Activated CD4-positive, alpha-beta T cell treated with anti-CD3 and anti-CD28 coated beads, Interleukin-2, amount 50 U/mL, for 16 hours (primary cell): ENCODE data around the gene PPP3CB.

Experiments
- DNase-seq: peaks from one replicate; pipeline ENCODE4 v3.0.0-alpha.2; 2020

PPP3CB gene

DNA sequence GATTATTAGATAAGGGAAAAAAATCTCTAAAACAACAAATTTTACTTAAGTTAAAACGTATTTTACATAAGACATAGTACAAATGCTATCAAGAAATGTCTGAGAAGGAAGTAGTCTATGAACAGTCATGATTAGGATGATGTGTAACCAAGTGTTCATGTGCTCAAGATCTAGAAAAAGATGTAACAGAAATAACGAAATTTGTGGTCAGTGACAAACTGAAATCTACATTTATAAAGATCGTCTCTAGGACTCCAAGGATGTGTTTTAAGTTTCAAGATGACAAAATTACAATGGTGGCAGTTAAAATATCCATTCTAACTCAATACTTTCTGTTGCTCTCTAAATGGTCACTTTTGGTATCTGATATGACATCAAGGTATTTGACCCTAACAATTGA is 17.2 kb downstream of the PPP3CB start:
- DNase-seq, result peak; percentile 84

DNA sequence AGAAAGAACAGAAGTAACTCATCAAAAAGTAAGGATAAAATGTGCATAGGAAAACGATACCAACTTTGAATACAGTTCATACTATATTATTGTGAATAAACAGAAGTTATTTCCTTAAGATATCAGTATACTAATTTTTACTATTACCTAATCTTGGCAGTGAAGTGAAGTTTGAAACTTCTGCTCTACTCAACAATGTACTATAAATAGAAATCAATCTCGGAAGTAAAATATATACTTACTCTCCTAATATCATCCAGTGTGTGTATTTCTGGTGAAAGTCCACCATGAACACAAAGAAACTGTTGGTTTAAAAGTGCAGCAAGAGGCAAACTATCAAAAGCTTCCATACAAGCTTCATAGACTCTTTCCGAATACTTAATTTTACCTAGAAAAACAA is 24.6 kb downstream of the PPP3CB start:
- DNase-seq, result no peak

- no peak for DNase-seq
These were observed 26.2 kb downstream of the PPP3CB start for GRCh38 chr10:73469579-73469978.

DNA sequence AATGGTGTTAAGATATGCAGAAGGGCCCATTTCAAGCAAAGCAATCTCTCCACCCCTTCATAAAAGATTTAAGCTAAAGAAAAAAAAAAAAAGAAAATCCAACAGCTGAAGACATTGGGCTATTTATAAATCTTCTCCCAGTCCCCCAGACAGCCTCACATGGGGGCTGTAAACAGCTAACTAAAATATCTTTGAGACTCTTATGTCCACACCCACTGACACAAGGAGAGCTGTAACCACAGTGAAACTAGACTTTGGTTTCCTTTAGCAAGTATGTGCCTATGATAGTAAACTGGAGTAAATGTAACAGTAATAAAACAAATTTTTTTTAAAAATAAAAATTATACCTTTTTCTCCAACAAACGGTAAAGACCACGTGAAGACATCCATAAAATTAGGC is 28.6 kb downstream of the PPP3CB start:
- no peak for DNase-seq

- DNase-seq, result no peak
These were observed 29.7 kb downstream of the PPP3CB start for GRCh38 chr10:73465978-73466726.

DNA sequence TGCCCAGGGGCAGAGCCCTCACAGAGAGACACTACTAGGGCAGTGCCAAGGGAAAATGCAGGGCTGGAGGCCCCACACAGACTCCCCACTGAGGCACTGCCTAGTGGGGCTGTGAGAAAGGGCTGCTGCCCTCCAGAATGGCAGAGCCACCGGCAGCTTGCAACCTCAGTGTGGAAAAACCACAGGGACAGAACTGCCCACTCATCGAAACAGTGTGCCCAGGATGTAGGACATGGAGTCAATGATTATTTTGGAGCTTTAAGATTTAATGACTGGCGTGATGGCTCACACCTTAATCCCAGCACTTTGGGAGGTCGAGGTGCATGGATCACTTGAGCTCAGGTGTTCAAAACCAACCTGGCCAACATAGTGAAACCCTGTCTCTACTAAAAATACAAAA is 34.9 kb downstream of the PPP3CB start:
- no peak for DNase-seq

GRCh38 chr10:73459683-73460314 is 36.0 kb downstream of the PPP3CB start:
- no peak for DNase-seq

DNA sequence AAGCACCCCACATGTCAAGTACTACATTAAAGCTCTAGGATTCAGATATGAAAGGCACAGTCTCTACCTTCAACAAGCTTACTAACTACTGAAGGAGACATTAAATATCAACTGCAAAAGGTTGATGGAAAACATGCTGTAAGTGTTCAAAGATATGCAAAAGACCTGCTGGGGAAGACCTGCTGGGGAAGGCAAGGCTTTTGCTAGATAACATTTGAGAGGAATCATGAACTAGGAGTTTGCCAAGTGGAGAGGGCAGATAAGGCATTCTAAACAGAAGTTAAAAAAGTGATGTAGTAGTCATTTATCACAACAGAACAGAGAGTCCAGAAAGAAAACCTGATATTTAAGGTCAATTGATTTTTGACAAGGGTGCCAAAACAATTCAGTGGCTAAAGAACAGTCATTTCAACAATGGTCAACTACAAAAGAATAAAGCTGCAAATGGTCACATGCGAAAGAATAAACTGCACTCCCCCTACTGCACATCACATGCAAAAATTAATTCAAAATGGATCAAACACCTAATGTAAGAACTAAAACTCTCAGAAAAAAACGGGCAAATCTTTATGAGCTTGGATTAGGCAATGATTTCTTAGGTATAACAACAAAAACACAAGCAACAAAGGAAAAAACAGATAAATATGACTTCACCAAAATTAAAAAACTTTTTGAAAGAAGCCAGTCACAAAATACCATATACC is 39.5 kb downstream of the PPP3CB start:
- no peak for DNase-seq

DNA sequence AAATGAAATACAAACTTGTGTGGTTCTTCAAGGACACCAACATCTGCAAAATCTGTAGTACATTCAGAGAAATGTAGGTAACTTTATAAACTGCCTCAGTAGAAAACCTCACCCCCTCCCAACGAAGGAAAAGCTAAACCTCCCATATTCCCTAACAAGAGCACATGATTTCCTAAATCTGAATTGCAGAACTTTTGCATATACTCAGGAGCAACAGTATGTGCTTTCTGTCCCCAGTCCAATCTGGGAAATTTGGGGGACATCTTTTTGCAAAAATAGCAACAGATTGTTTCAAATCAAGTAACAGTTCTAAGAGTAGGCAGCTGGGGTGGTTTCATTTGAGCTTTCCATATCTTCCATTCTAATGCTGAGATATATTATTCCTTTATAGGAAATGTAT is 46.7 kb downstream of the PPP3CB start:
- DNase-seq, result no peak

GRCh38 chr10:73448384-73448783 is 47.4 kb downstream of the PPP3CB start:
- no peak for DNase-seq

DNA sequence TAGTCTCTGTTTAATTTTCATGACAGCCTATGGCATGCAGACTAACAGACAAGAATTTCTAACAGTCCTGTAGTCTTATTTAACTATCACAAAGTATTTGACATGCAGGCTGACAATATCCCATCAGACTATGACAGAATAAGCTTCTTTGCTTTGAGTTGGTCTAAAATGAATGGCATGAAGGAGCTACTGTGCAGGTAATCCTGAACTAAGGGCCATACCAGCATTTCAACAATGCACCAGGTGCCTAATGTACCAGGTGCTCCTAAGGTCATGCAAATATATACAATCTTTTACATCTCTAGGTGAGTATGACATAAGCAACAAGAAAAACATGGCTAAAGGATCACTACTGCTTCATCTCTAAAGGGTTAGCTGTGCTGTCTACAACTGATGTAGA is 48.9 kb downstream of the PPP3CB start:
- DNase-seq, result no peak

DNA sequence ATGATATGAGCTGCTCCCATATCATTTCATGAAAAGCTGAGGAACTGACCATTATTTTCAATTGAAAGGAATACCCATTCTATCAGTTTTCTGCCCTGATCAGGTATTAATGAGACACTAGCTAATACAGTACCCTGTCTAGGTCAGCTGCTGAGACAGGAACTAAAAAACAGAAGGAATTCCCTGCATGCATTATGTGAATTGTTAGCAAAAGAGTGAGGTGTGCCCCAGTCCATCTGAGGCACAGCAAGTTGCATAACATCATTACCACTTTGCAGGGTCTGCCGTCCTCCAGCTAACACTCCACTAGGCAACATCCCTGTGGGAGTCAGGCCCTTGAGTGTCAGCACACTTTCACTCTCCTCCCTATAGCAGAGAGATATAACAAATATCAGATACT is 51.4 kb downstream of the PPP3CB start:
- no peak for DNase-seq

DNA sequence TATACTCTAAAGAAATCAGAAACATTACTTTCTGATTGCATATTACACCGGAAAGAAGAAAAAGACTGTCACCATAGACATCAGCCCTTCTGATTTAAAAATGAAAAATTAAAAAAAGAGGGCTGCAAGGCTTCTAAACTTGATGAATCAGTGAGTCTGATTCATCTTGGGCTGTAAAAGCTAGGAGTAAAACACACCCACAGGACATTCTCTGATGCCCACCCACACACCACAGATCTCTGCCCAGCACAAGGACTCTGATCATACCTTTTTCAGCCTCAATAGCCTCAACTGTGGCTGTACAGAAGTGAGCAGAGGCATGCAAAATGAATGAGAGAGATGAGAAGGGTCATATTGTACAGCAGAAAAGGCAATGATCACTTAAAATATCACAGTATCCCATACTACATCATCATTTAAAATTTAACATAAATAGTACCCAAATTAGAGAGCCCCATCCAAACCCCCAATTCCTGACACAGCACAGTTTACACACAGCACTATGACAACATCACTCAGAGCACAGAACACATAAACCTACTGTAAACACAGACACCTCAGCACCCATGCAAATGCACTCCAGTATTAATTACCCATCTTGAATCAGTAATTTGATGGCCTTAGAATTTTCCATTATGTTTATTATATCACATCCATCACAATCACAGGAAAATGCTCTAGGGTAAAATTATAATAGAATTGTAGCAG is 56.1 kb downstream of the PPP3CB start:
- DNase-seq, result no peak

DNA sequence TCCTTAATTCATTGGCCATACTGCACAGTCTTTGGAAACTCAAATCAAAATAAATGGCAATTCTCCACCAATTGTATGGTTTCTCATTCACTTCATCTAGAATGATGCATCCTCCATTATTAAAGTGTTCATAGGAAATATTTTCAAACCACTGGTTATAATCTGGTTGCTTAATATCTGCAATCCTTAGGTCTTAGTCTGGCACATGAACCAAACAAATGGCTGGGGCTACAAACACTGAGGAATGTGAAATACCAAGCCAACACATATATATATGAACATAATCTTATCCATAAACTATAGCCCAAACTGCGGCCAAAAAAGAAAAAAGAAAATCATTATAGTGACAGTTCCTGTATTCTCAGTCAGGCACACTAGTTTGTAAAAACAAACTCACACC is 56.8 kb downstream of the PPP3CB start:
- DNase-seq, result no peak

DNA sequence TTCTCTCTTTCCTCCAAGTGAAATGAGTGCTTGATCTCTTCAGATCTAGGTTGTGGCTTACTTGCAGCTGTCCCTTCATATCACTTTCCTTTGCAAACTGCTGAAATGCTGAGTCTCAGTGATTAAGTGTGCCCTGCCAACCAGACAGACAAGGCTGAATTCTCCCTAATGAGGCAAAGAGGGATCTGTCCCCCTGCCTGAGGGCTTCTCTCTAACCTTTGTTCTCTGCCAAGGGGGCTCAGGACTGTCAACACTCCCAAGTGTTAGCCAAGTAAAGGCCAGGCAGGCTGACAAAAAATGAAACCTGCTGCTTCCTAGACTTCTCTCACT is 62.3 kb downstream of the PPP3CB start, which contains the start of gene MSS51:
Gene MSS51, minus strand, starts transcription at position 24 of the 330 bp plus-strand sequence. CDS start 5,277 bp downstream, outside the sequence.
- DNase-seq, result peak; percentile 26

DNA sequence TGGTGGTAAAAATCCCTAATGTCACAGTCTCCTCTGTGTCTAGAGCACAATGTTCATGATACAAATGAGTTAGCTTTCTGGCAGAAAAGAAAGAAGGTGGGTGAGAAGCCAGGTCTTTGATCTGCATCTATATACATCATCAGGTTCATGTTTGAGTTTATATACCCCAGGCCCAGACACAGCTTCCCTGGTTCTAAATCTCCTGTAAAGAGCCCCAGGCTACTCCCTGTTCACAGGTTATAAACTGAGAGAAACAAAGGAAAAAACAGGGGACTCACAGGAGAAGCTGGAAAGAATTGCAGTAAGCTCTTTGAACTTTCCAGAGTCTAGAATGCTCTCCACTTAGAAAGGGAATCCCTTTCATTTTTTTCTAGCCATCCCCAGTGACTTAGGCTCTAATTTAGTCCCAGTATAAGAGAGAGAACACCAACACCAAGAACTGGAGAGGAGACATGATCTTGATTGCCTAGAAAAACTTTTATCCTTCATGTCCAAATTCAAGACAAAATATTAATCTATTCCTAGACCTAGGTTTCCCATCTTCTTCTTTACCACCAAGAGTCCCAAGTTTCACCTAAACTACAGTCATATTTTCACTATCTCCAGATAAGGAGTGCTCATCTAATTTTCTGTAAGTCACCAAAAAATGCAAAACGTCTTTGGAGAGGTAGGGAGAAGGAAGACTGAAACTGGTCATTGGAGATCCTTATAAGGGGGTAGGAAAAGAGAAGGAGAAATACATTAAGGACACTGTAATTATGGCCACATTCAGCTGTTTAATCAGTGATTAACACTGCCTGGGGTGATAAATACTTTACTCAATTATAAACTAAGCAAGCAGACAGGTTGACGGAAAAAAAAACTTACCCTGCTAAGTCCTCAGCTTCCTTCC is 62.9 kb downstream of the PPP3CB start:
- no peak for DNase-seq

- DNase-seq, result no peak
These were observed 69.5 kb downstream of the PPP3CB start for GRCh38 chr10:73426318-73426717.

DNA sequence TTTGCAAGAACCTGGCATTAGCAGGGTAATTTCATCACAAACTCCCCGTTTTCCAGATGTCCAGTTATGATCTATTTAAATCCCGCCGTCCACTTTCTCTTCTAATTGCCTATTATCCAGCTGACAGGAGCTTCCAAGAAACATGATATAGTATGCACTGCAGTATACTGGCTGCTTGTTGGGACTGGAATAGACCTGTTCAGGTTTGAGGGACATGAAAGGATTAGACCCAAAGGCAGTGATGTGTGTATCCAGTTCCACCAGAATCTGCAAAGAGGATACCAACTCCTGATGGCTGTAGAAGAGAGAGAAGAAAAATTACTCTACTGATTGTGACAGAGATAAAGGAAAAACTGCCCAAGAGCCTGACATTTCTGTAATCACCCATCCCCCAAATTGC is 71.3 kb downstream of the PPP3CB start:
- DNase-seq, result no peak

- DNase-seq, result no peak
These were observed 72.5 kb downstream of the PPP3CB start for GRCh38 chr10:73423309-73423708.

- DNase-seq, result no peak
These were observed 79.3 kb downstream of the PPP3CB start for GRCh38 chr10:73416571-73416970.

DNA sequence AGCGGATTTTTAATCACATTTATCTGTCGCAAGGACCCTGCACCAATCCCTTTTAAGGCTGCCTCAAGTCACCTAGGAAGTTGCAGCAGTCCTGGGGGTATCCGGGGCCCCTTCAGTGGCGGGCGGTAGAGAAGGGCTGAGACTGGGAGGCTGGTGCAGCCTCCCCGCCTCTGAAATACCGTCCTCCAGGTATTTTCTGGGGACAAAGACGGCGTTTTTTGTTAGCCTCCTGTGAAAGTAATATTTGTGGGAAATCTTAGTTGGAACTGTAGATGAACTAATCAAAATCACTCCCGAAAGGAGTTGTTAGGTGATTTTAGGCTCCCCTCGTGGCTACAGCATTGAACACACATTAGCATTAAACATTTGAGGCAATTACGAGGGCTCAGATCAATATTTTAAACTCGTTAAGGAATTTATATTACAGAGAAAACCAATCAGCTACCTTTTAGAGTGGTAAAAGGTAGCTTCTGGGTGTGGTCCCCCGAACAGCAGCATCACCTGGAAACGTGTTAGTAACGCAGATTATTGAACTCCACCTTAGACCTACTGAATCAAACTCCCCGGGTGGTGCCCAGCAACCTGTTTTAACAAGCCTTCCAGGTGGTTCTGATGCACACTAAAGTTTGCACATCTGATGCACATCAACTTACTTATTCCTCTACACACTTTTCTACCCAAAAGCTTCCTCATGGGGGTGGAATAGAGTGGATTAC is 81.4 kb downstream of the PPP3CB start:
- no peak for DNase-seq
